ENCODE measurements around the gene FPGS.
"Not testable (repeated sequence)": the region's sequence is repeated elsewhere in the genome, so short reads cannot be mapped to it uniquely, and the experiment has no call there.

FPGS gene

GRCh38 chr9:127776924-127777289, 25.8 kb upstream of the FPGS start:
- TF ChIP-seq CTCF (IDR thresholded peaks at IDR 0.05): no peak
- H3K27ac ChIP-seq: no peak overlapping the region
- no peak for DNase-seq
- peaks cover 0 to under 1% (median 0%) of the 10 kb centered on the region in 4 donors for H3K4me1 ChIP-seq
- H3K4me3 ChIP-seq: peak overlapping the region in 1 of 2 donors; percentile 9
- no peaks in the 10 kb centered on the region for H3K9me3 ChIP-seq
- intact Hi-C loops (cut with DNase I; ENCODE audit: low total_unique reads): no loop called here
- H3K27me3 ChIP-seq: peaks cover 0 to 3% of the 10 kb centered on the region in 2 donors
- H3K36me3 ChIP-seq: no peaks in the 10 kb centered on the region

- Histone ChIP-seq H3K4me3 (no peak overlapping the region), H3K27ac (no peak overlapping the region), H3K27me3 (peaks cover 0 to 3% of the 10 kb centered on the region in 2 donors), H3K36me3 (no peaks in the 10 kb centered on the region), H3K4me1 (no peaks in the 10 kb centered on the region), H3K9me3 (no peaks in the 10 kb centered on the region)
- intact Hi-C loops (cut with DNase I; ENCODE audit: low total_unique reads): no loop called here
- no peak for DNase-seq
- no peak for TF ChIP-seq CTCF (IDR thresholded peaks at IDR 0.05)
Measured at GRCh38 chr9:127777368-127777980, 25.2 kb upstream of the FPGS start.

- H3K4me1 ChIP-seq: no peaks in the 10 kb centered on the region
- no peaks in the 10 kb centered on the region for H3K9me3 ChIP-seq
- no peaks in the 10 kb centered on the region for H3K36me3 ChIP-seq
- H3K27me3 ChIP-seq: peaks cover 0 to 3% of the 10 kb centered on the region in 2 donors
- no peak for TF ChIP-seq CTCF (IDR thresholded peaks at IDR 0.05)
- no peak within 1 kb of the TSS for H3K4me3 ChIP-seq
- H3K27ac ChIP-seq: no peak within 1 kb of the TSS
- intact Hi-C loops (cut with DNase I; ENCODE audit: low total_unique reads): no loop called here
- DNase-seq: no peak
Measured at GRCh38 chr9:127778280-127779135, 24.2 kb upstream of the FPGS start, which contains the start of gene SH2D3C. TSS of gene SH2D3C (minus strand) at chr9:127778666. CDS start at chr9:127778627, 39 bp downstream.

- no peak for TF ChIP-seq CTCF (IDR thresholded peaks at IDR 0.05)
- no peak for DNase-seq
- H3K9me3 ChIP-seq: no peaks in the 10 kb centered on the region
- peaks cover 0 to 3% (median under 1%) of the 10 kb centered on the region in 4 donors for H3K4me1 ChIP-seq
- no peak overlapping the region for H3K4me3 ChIP-seq
- H3K27ac ChIP-seq: no peak overlapping the region
- intact Hi-C loops (cut with DNase I; ENCODE audit: low total_unique reads): no loop called here
- no peaks in the 10 kb centered on the region for H3K36me3 ChIP-seq
- H3K27me3 ChIP-seq: peaks cover 0 to 3% of the 10 kb centered on the region in 2 donors
Measured at GRCh38 chr9:127779136-127779981, 23.3 kb upstream of the FPGS start.

GRCh38 chr9:127780126-127780885, 22.4 kb upstream of the FPGS start:
- no peak overlapping the region for H3K27ac ChIP-seq
- intact Hi-C loops (cut with DNase I; ENCODE audit: low total_unique reads): no loop called here
- H3K36me3 ChIP-seq: no peaks in the 10 kb centered on the region
- H3K4me3 ChIP-seq: no peak overlapping the region
- peaks cover 0 to 9% (median 3%) of the 10 kb centered on the region in 4 donors for H3K4me1 ChIP-seq
- no peaks in the 10 kb centered on the region for H3K9me3 ChIP-seq
- no peak for TF ChIP-seq CTCF (IDR thresholded peaks at IDR 0.05)
- no peak for DNase-seq
- peaks cover 0 to 3% of the 10 kb centered on the region in 2 donors for H3K27me3 ChIP-seq

GRCh38 chr9:127780909-127781308, 21.8 kb upstream of the FPGS start:
- DNase-seq; H3K27me3 ChIP-seq; H3K4me3 ChIP-seq; H3K27ac ChIP-seq; H3K36me3 ChIP-seq; H3K4me1 ChIP-seq; H3K9me3 ChIP-seq; intact Hi-C loops (cut with DNase I; ENCODE audit: low total_unique reads): not testable (repeated sequence)
